HG03520 (cell line): Measurements from ENCODE around the gene ELL2.

Experiments
- ATAC-seq: cut with Tn5 transposase; IDR thresholded peaks from one replicate; pipeline ENCODE4 v1.9.1; 2021; ENCODE audit warnings: mild to moderate bottlenecking, moderate library complexity; ENCODE audit not compliant: unreplicated experiment

Gene ELL2

GRCh38 chr5:95983509-95983908 lies 21.9 kb upstream of the ELL2 start:
- no peak for ATAC-seq

GRCh38 chr5:95983080-95983479 lies 21.4 kb upstream of the ELL2 start:
- no peak for ATAC-seq

- no peak for ATAC-seq
Measured at GRCh38 chr5:95976606-95977005, 15.0 kb upstream of the ELL2 start.

GRCh38 chr5:95975703-95976102 lies 14.1 kb upstream of the ELL2 start:
- ATAC-seq, result no peak

- peak; percentile 97 for ATAC-seq
Measured at GRCh38 chr5:95973793-95974325, 12.2 kb upstream of the ELL2 start.

GRCh38 chr5:95972196-95972595 lies 10.5 kb upstream of the ELL2 start:
- no peak for ATAC-seq

GRCh38 chr5:95970359-95970704 lies 8.7 kb upstream of the ELL2 start:
- no peak for ATAC-seq

GRCh38 chr5:95969651-95970358 lies 8.2 kb upstream of the ELL2 start:
- no peak for ATAC-seq

- ATAC-seq, result no peak
Measured at GRCh38 chr5:95969055-95969454, 7.4 kb upstream of the ELL2 start.

- ATAC-seq, result no peak
Measured at GRCh38 chr5:95967236-95967635, 5.6 kb upstream of the ELL2 start.

GRCh38 chr5:95966005-95966404 lies 4.4 kb upstream of the ELL2 start:
- no peak for ATAC-seq

GRCh38 chr5:95963650-95964410 lies 2.2 kb upstream of the ELL2 start:
- no peak for ATAC-seq

GRCh38 chr5:95962785-95963184 lies 1.1 kb upstream of the ELL2 start:
- ATAC-seq, result no peak

GRCh38 chr5:95962475-95962773 lies 773 bp upstream of the ELL2 start:
- ATAC-seq, result no peak

GRCh38 chr5:95960667-95961616 lies 709 bp downstream of the ELL2 start:
- ATAC-seq, result peak; percentile 33

GRCh38 chr5:95959888-95960666 lies 1.6 kb downstream of the ELL2 start:
- no peak for ATAC-seq

- ATAC-seq, result no peak
Measured at GRCh38 chr5:95959051-95959887, 2.4 kb downstream of the ELL2 start.

GRCh38 chr5:95958310-95959014 lies 3.2 kb downstream of the ELL2 start:
- ATAC-seq, result no peak

GRCh38 chr5:95957561-95958203 lies 4.0 kb downstream of the ELL2 start:
- no peak for ATAC-seq
